GM12874 (cell line): ENCODE measurements around the gene SLC2A14.
"Not testable (repeated sequence)": the region's sequence is repeated elsewhere in the genome, so short reads cannot be mapped to it uniquely, and the experiment has no call there.

ENCODE experiments used
- TF ChIP-seq, protein P1 (sequence below): IDR thresholded peaks from 2 replicates; pipeline ENCODE4 v1.5.1; 2011; ENCODE audit warnings: low read depth, mild to moderate bottlenecking, control low read depth, low read length, moderate library complexity; ENCODE audit not compliant: insufficient read depth

SLC2A14 gene

GRCh38 chr12:7793211-7793610 is 79.5 kb downstream of the SLC2A14 start:
- TF ChIP-seq, protein P1, sequence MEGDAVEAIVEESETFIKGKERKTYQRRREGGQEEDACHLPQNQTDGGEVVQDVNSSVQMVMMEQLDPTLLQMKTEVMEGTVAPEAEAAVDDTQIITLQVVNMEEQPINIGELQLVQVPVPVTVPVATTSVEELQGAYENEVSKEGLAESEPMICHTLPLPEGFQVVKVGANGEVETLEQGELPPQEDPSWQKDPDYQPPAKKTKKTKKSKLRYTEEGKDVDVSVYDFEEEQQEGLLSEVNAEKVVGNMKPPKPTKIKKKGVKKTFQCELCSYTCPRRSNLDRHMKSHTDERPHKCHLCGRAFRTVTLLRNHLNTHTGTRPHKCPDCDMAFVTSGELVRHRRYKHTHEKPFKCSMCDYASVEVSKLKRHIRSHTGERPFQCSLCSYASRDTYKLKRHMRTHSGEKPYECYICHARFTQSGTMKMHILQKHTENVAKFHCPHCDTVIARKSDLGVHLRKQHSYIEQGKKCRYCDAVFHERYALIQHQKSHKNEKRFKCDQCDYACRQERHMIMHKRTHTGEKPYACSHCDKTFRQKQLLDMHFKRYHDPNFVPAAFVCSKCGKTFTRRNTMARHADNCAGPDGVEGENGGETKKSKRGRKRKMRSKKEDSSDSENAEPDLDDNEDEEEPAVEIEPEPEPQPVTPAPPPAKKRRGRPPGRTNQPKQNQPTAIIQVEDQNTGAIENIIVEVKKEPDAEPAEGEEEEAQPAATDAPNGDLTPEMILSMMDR, result no peak

DNA sequence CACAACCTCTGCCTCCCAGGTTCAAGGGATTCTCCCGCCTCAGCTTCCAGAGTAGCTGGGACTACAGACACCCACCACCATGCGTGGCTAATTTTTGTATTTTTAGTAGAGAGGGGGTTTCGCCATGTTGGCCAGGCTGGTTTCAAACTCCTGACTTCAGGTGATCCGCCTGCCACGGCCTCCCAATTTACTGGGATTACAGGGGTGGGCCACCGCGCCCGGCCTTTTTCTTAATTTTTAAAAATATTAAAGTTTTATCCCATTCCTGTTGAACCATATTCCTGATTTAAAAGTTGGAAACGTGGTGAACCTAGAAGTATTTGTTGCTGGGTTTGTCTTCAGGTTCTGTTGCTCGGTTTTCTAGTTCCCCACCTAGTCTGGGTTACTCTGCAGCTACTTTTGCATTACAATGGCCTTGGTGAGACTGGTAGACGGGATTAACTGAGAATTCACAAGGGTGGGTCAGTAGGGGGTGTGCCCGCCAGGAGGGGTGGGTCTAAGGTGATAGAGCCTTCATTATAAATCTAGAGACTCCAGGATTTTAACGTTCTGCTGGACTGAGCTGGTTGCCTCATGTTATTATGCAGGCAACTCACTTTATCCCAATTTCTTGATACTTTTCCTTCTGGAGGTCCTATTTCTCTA is 83.7 kb downstream of the SLC2A14 start, which contains the start of gene NANOG:
Gene NANOG, plus strand, starts transcription at position 519 of the 645 bp plus-strand sequence. CDS start 213 bp downstream, outside the sequence.
- TF ChIP-seq, protein P1, result not testable (repeated sequence)

DNA sequence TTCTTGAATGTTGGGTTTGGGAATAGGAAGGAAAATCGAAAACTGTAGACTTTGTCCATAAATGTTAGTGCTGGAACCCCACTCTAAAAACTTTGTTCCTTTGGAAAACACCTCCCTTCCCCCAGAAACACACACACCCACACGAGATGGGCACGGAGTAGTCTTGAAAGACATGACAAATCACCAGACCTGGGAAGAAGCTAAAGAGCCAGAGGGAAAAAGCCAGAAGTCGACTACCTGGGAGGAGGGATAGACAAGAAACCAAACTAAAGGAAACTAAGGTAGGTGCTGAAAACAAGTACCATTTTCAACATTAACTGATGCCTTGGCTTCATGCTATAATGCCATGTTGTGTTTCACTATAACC is 84.4 kb downstream of the SLC2A14 start:
- TF ChIP-seq, protein P1, result no peak

GRCh38 chr12:7787574-7788293 is 85.0 kb downstream of the SLC2A14 start:
- TF ChIP-seq, protein P1, result no peak

DNA sequence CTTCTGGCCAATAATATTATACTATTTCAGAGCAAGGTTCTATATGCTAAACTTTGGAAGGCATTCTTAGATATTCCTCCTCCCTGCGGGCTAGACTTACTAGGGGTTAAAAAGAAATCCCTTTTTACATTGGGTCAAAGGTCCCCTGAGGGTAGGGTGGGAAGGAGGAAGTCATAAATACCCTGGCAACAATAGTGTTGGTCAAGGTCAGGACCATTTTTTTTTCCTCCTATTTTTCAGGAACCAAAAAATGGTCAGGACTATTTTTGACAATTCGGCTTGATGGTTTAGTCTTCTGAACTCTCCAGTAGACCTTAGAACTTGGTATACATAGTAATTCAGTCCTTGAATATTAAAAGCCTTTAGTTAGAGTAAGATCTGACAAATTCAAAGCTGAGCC is 88.0 kb downstream of the SLC2A14 start:
- TF ChIP-seq, protein P1, result no peak

- TF ChIP-seq, protein P1, result no peak
These were observed 90.7 kb downstream of the SLC2A14 start for GRCh38 chr12:7782055-7782454.

DNA sequence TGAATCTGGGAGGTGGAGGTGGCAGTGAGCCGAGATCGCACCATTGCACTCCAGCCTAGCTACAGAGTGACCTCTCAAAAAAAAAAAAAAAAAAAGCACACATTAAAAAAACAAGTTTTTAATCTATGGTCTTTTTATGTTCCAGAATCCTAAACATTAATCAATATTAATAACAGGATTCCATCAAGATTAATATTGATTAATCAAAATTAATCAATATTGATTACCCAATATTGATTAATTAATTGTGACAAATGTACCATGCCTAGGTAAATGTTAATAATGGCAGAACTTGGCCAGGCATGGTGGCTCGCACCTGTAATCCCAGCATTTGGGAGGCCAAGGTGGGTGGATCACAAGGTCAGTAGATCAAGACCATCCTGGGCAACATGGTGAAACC is 91.4 kb downstream of the SLC2A14 start:
- TF ChIP-seq, protein P1, result no peak
